GM23248 (cell line): ENCODE results near the gene WNT9A. TPM values are rescaled to one million over a fixed set of nuclear protein-coding genes. Genes with fewer than 3 reads are reported as not detected.

Experiments used
- DNase-seq: peaks from one replicate; pipeline ENCODE4 v3.0.0-alpha.2; 2015
- H2AFZ ChIP-seq: fragments of 200-600 bp; sonication (generic); 2 replicates; pipeline ENCODE4 v1.6.1; 2016; ENCODE audit warnings: antibody characterized with exemption
- H3F3A ChIP-seq: fragments of 200-600 bp; sonication (generic); 2 replicates; pipeline ENCODE4 v1.6.1; 2016; ENCODE audit warnings: mild to moderate bottlenecking, antibody characterized with exemption, mixed run types; ENCODE audit not compliant: insufficient read depth
- H3K27ac ChIP-seq: fragments of 200-600 bp; sonication (generic); 2 replicates; pipeline ENCODE4 v1.5.1; 2016; ENCODE audit warnings: mild to moderate bottlenecking
- H3K27me3 ChIP-seq: fragments of 200-600 bp; sonication (generic); replicated peaks from 2 replicates; pipeline ENCODE4 v1.6.1; 2016; ENCODE audit warnings: mild to moderate bottlenecking; ENCODE audit not compliant: insufficient read depth
- H3K36me3 ChIP-seq: fragments of 200-600 bp; sonication (generic); 2 replicates; pipeline ENCODE4 v1.6.1; 2016; ENCODE audit warnings: low read depth, mild to moderate bottlenecking
- H3K4me1 ChIP-seq: fragments of 200-600 bp; sonication (generic); 2 replicates; pipeline ENCODE4 v1.6.1; 2016; ENCODE audit warnings: mild to moderate bottlenecking; ENCODE audit not compliant: insufficient read depth
- H3K4me2 ChIP-seq: fragments of 200-600 bp; sonication (generic); one replicate; pipeline ENCODE4 v1.6.1; 2016; ENCODE audit warnings: mild to moderate bottlenecking; ENCODE audit not compliant: unreplicated experiment
- H3K4me3 ChIP-seq: fragments of 200-600 bp; sonication (generic); 2 replicates; pipeline ENCODE4 v1.5.1; 2016; ENCODE audit warnings: mild to moderate bottlenecking
- H3K79me2 ChIP-seq: fragments of 200-600 bp; sonication (generic); 2 replicates; pipeline ENCODE4 v1.6.1; 2016; ENCODE audit warnings: mild to moderate bottlenecking; ENCODE audit not compliant: insufficient read depth
- H3K9ac ChIP-seq: fragments of 200-600 bp; sonication (generic); 2 replicates; pipeline ENCODE4 v1.6.1; 2016; ENCODE audit warnings: mild to moderate bottlenecking
- H3K9me2 ChIP-seq: fragments of 200-600 bp; sonication (generic); 2 replicates; pipeline ENCODE4 v1.6.1; 2016; ENCODE audit warnings: mixed run types, mild to moderate bottlenecking, moderate library complexity; ENCODE audit not compliant: insufficient read depth
- H3K9me3 ChIP-seq: fragments of 200-600 bp; sonication (generic); one replicate; pipeline ENCODE4 v1.6.1; 2017; ENCODE audit warnings: low read depth
- H4K20me1 ChIP-seq: fragments of 200-600 bp; sonication (generic); 2 replicates; pipeline ENCODE4 v1.6.0; 2016; ENCODE audit not compliant: insufficient read depth
- EZH2 ChIP-seq: fragments of 200-600 bp; sonication (generic); IDR thresholded peaks from 2 replicates; pipeline ENCODE4 v1.6.1; 2018; ENCODE audit warnings: antibody characterized with exemption, mild to moderate bottlenecking; ENCODE audit not compliant: insufficient read depth, poor library complexity, severe bottlenecking
- EZH2phosphoT487 ChIP-seq: fragments of 200-600 bp; sonication (generic); IDR thresholded peaks from 2 replicates; pipeline ENCODE4 v1.6.1; 2018; ENCODE audit warnings: antibody characterized with exemption, moderate library complexity, mild to moderate bottlenecking, low read depth; ENCODE audit not compliant: insufficient read depth
- WGBS, 2 experiments: methylation state at CpG; one replicate each; pipeline ENCODE4 v1.1.6; 2015 to 2017; ENCODE audit warnings: low lambda C conversion rate in 2 of 2, low coverage in 1 of 2; ENCODE audit errors: missing lambda C conversion rate in 2 of 2; 5-methylcytosine and 5-hydroxymethylcytosine counted together
- in situ Hi-C: fragments of 300-500 bp; cut with MboI; formaldehyde crosslinking; loops from 2 replicates; pipeline ENCODE4 v1.15.0; 2020
- polyA plus RNA-seq: library from polyadenylated mRNA; unstranded; fragments of >200 nt; fragmentation: Nextera tagmentation; extraction: Ambion mirVana; gene quantifications from 2 replicates; pipeline ENCODE4 v1.2.1, GENCODE V29; 2016
- total RNA-seq: library from RNA; depleted of rRNA; stranded (reverse); fragments of >200 nt; shearing (Covaris generic); gene quantifications from 2 replicates; pipeline ENCODE4 v1.2.3, GENCODE V29; 2014

The WNT9A gene
- total and polyA plus RNA-seq, 2 experiments from 2014 or later: 0.29 to 2.1 TPM

- in situ Hi-C loops: loop anchor here (25.0 kb wide), 1 partner anchor 461 kb away; no protein-coding TSS in a partner anchor
- no peaks in the 10 kb centered on the region for H3K27me3 ChIP-seq
- H4K20me1 ChIP-seq: no peaks in the 10 kb centered on the region
- H3K4me3 ChIP-seq: peak overlapping the region; percentile 76
- H3K27ac ChIP-seq: no peak overlapping the region
- H3K9ac ChIP-seq: peak overlapping the region; percentile 56; the same call in 1 of the 2 replicates
- peaks cover 8% of the 10 kb centered on the region; the same call in 1 of the 2 replicates for H3K4me1 ChIP-seq
- TF ChIP-seq EZH2 (no peak), EZH2phosphoT487 (no peak)
- no peaks in the 10 kb centered on the region for H3K9me3 ChIP-seq
- WGBS, 2 experiments: 21 to 24% methylated on average over 20 to 25 of the region's 25 CpGs
- no peaks in the 10 kb centered on the region for H3K9me2 ChIP-seq
- H2AFZ ChIP-seq: peak overlapping the region; percentile 78
- no peaks in the 10 kb centered on the region for H3K36me3 ChIP-seq
- H3K4me2 ChIP-seq: peak overlapping the region; percentile 56
- DNase-seq: peak; percentile 40
- H3K79me2 ChIP-seq: no peaks in the 10 kb centered on the region
- peaks cover 8% of the 10 kb centered on the region for H3F3A ChIP-seq
Observed at GRCh38 chr1:227948493-227949260, 945 bp upstream of the WNT9A start.

- Histone ChIP-seq H3K9me2 (no peaks in the 10 kb centered on the region), H3K4me3 (peak overlapping the region; percentile 76), H4K20me1 (no peaks in the 10 kb centered on the region), H3F3A (0 out of 2 replicates have a peak, but pooled peaks cover 4% of the 10 kb centered on the region), H3K27me3 (no peaks in the 10 kb centered on the region), H3K36me3 (no peaks in the 10 kb centered on the region), H3K27ac (no peak overlapping the region), H3K79me2 (no peaks in the 10 kb centered on the region), H3K9me3 (no peaks in the 10 kb centered on the region), H3K4me2 (peak overlapping the region; percentile 74), H3K4me1 (peaks cover 8% of the 10 kb centered on the region; the same call in 1 of the 2 replicates), H3K9ac (peak overlapping the region; percentile 53), H2AFZ (peak overlapping the region; percentile 68)
- DNase-seq: peak; percentile 53
- whole genome bisulfite sequencing, 2 experiments: 0 to 2% methylated on average over 7 to 25 of the region's 36 CpGs
- in situ Hi-C loops: loop anchor here (25.0 kb wide), 1 partner anchor 460 kb away; no protein-coding TSS in a partner anchor
- TF ChIP-seq EZH2phosphoT487: no peak
- no peak for TF ChIP-seq EZH2
Observed at GRCh38 chr1:227947386-227947675, 401 bp downstream of the WNT9A start.

GRCh38 chr1:227946624-227947385 lies 927 bp downstream of the WNT9A start:
- no peaks in the 10 kb centered on the region for H3K36me3 ChIP-seq
- peak overlapping the region; percentile 68 for H2AFZ ChIP-seq
- peak overlapping the region; percentile 74 for H3K4me2 ChIP-seq
- peak overlapping the region; percentile 53 for H3K9ac ChIP-seq
- no peaks in the 10 kb centered on the region for H4K20me1 ChIP-seq
- no peaks in the 10 kb centered on the region for H3K79me2 ChIP-seq
- peak overlapping the region; percentile 76 for H3K4me3 ChIP-seq
- H3K9me3 ChIP-seq: no peaks in the 10 kb centered on the region
- H3K9me2 ChIP-seq: no peaks in the 10 kb centered on the region
- H3K27me3 ChIP-seq: no peaks in the 10 kb centered on the region
- peak; percentile 77 for DNase-seq
- H3K4me1 ChIP-seq: peaks cover 8% of the 10 kb centered on the region; the same call in 1 of the 2 replicates
- TF ChIP-seq EZH2phosphoT487 (no peak), EZH2 (no peak)
- 0 out of 2 replicates have a peak, but pooled peaks cover 4% of the 10 kb centered on the region for H3F3A ChIP-seq
- WGBS, 2 experiments: 2 to 4% methylated on average over 37 to 55 of the region's 61 CpGs
- in situ Hi-C loops: loop anchor here (25.0 kb wide), 1 partner anchor 460 kb away; no protein-coding TSS in a partner anchor
- H3K27ac ChIP-seq: peak overlapping the region; percentile 30; the same call in 1 of the 2 replicates
